Gastrocnemius medialis (tissue), 4 donors: ENCODE results near the gene KRTAP9-7. TPM values are rescaled to one million over a fixed set of nuclear protein-coding genes. Genes with fewer than 3 reads are reported as not detected.

Source experiments
- ATAC-seq, 2 donors: fragments of 150-250 bp; one replicate each; pipeline ENCODE4 v1.9.1; 2016
- DNase-seq, 2 donors: peaks; one replicate each; pipeline ENCODE4 v3.0.0-alpha.2; 2019
- H3K27ac ChIP-seq, 4 donors: fragments of 200-600 bp; sonication (generic); 1 replicate in 1 of 4; 2 replicates in 3 of 4; pipeline ENCODE4 v1.5.1; 2016 to 2018; ENCODE audit warnings: mild to moderate bottlenecking in 2 of 4, moderate library complexity in 1 of 4
- H3K27me3 ChIP-seq, 3 donors: fragments of 200-600 bp; sonication (generic) in 2 of 3; 1 replicate in 1 of 3; 2 replicates in 2 of 3; pipeline versions ENCODE4 v1.5.1 to v1.6.0; 2016 to 2019; ENCODE audit warnings: mild to moderate bottlenecking in 1 of 3, moderate library complexity in 1 of 3
- H3K36me3 ChIP-seq, 2 donors: fragments of 200-600 bp; sonication (generic) in 1 of 2; one replicate each; pipeline ENCODE4 v1.5.1; 2017 to 2018
- H3K4me1 ChIP-seq, 2 donors: fragments of 200-600 bp; sonication (generic) in 1 of 2; one replicate each; pipeline ENCODE4 v1.5.1; 2016 to 2017; ENCODE audit warnings: mild to moderate bottlenecking in 2 of 2
- H3K4me3 ChIP-seq, 4 donors: fragments of 200-600 bp; sonication (generic) in 3 of 4; 1 replicate in 1 of 4; 2 replicates in 3 of 4; pipeline ENCODE4 v1.5.1; 2016 to 2019; ENCODE audit warnings: mild to moderate bottlenecking in 2 of 4
- H3K9me3 ChIP-seq, 3 donors: fragments of 200-600 bp; sonication (generic) in 2 of 3; 1 replicate in 1 of 3; 2 replicates in 2 of 3; pipeline ENCODE4 v1.5.1; 2016 to 2019
- CTCF ChIP-seq, 5 experiments: fragments of 450-650 bp in 3 of 5; fragments of 200-600 bp in 2 of 5; sonication (generic) in 2 of 5; IDR thresholded peaks in 4 of 5; conservative IDR thresholded peaks in 1 of 5; 1 replicate in 4 of 5; 2 replicates in 1 of 5; pipeline ENCODE4 v1.5.1; 2016 to 2019; ENCODE audit warnings: antibody characterized with exemption in 5 of 5, mild to moderate bottlenecking in 3 of 5, moderate library complexity in 3 of 5
- POLR2A ChIP-seq, 2 donors: fragments of 450-650 bp; IDR thresholded peaks; one replicate each; pipeline ENCODE4 v1.6.1; 2017; ENCODE audit warnings: antibody characterized with exemption in 2 of 2, mild to moderate bottlenecking in 2 of 2, moderate library complexity in 2 of 2
- in situ Hi-C, 4 donors: fragments of 200-750 bp; cut with MboI; loops; one replicate each; pipeline versions ENCODE4 v1.15.0 to v1.8.0; 2017; ENCODE audit warnings: low sequenced_read_pairs in 4 of 4
- intact Hi-C: fragments of 100-400 bp; cut with DNase I; formaldehyde crosslinking; loops from one replicate; pipeline ENCODE4 v1.15.1; 2023; ENCODE audit warnings: low total_unique reads
- total RNA-seq, 4 donors: library from RNA; depleted of rRNA; stranded (reverse); fragments of >200 nt; gene quantifications; one replicate each; pipeline versions ENCODE4 v1.1.0 to v1.2.3, GENCODE V29; 2016

Gene KRTAP9-7
- total RNA-seq, 4 donors from 2014 or later: not detected

GRCh38 chr17:41311111-41311510, 35.6 kb downstream of the KRTAP9-7 start:
- no peak overlapping the region for H3K4me3 ChIP-seq
- peaks cover 7 to 8% of the 10 kb centered on the region in 2 donors for H3K4me1 ChIP-seq
- no peaks in the 10 kb centered on the region for H3K9me3 ChIP-seq
- ATAC-seq (no peak), DNase-seq (no peak)
- no peak for TF ChIP-seq POLR2A (IDR thresholded peaks at IDR 0.05)
- TF ChIP-seq CTCF (IDR thresholded peaks at IDR 0.05 in 4 of 5, conservative IDR thresholded peaks at IDR 0.05 in 1 of 5): no peak
- intact Hi-C loops: no loop called here
- H3K36me3 ChIP-seq: no peaks in the 10 kb centered on the region
- in situ Hi-C loops: loop anchor here in 1 of 4 donors (25.0 kb wide), 1 partner anchor 399 kb away; no protein-coding TSS in a partner anchor
- H3K27me3 ChIP-seq: peaks cover 0 to 21% (median 9%) of the 10 kb centered on the region in 3 donors
- no peak overlapping the region for H3K27ac ChIP-seq

GRCh38 chr17:41315204-41315794, 39.8 kb downstream of the KRTAP9-7 start, which contains the start of gene KRTAP17-1:
Gene KRTAP17-1, minus strand, starts transcription at chr17:41315710. Its CDS starts 60 bp downstream, at chr17:41315650.
- Histone ChIP-seq H3K4me3 (no peak within 1 kb of the TSS), H3K36me3 (no peaks in the 10 kb centered on the region), H3K27ac (no peak within 1 kb of the TSS), H3K9me3 (peaks cover 0 to 4% (median 0%) of the 10 kb centered on the region in 3 donors), H3K4me1 (no peaks in the 10 kb centered on the region), H3K27me3 (peaks cover 0 to 18% (median 5%) of the 10 kb centered on the region in 3 donors)
- in situ Hi-C loops (loop anchor here in 1 of 4 donors (25.0 kb wide), 1 partner anchor 403 kb away; no protein-coding TSS in a partner anchor), intact Hi-C loops (no loop called here)
- ATAC-seq (no peak), DNase-seq (no peak)
- TF ChIP-seq POLR2A (IDR thresholded peaks at IDR 0.05) (no peak), CTCF (IDR thresholded peaks at IDR 0.05 in 4 of 5, conservative IDR thresholded peaks at IDR 0.05 in 1 of 5) (no peak)

GRCh38 chr17:41315814-41316445, 40.4 kb downstream of the KRTAP9-7 start:
- Histone ChIP-seq H3K4me1 (no peaks in the 10 kb centered on the region), H3K36me3 (no peaks in the 10 kb centered on the region), H3K9me3 (peaks cover 0 to 4% (median 0%) of the 10 kb centered on the region in 3 donors), H3K27me3 (peaks cover 0 to 18% (median 5%) of the 10 kb centered on the region in 3 donors), H3K27ac (no peak overlapping the region), H3K4me3 (no peak overlapping the region)
- intact Hi-C loops (no loop called here), in situ Hi-C loops (loop anchor here in 1 of 4 donors (25.0 kb wide), 1 partner anchor 404 kb away; no protein-coding TSS in a partner anchor)
- DNase-seq (no peak), ATAC-seq (no peak)
- TF ChIP-seq POLR2A (IDR thresholded peaks at IDR 0.05) (no peak), CTCF (IDR thresholded peaks at IDR 0.05 in 4 of 5, conservative IDR thresholded peaks at IDR 0.05 in 1 of 5) (no peak)

- intact Hi-C loops: no loop called here
- TF ChIP-seq CTCF (IDR thresholded peaks at IDR 0.05 in 4 of 5, conservative IDR thresholded peaks at IDR 0.05 in 1 of 5): no peak
- no peak for TF ChIP-seq POLR2A (IDR thresholded peaks at IDR 0.05)
- H3K9me3 ChIP-seq: peaks cover 0 to 4% (median 0%) of the 10 kb centered on the region in 3 donors
These were observed 42.7 kb downstream of the KRTAP9-7 start for GRCh38 chr17:41318231-41318630.

More at GRCh38 chr17:41318231-41318630, 42.7 kb downstream of the KRTAP9-7 start:
- no peaks in the 10 kb centered on the region for H3K36me3 ChIP-seq
- H3K27me3 ChIP-seq: peaks cover 0 to 18% (median 5%) of the 10 kb centered on the region in 3 donors
- in situ Hi-C loops: loop anchor here in 1 of 4 donors (25.0 kb wide), 1 partner anchor 406 kb away; no protein-coding TSS in a partner anchor
- H3K4me1 ChIP-seq: no peaks in the 10 kb centered on the region
- DNase-seq (no peak), ATAC-seq (no peak)
- no peak overlapping the region for H3K27ac ChIP-seq
- H3K4me3 ChIP-seq: no peak overlapping the region
